ENCODE measurements around the gene CHKA. TPM values are rescaled to one million over a fixed set of nuclear protein-coding genes. Genes with fewer than 3 reads are reported as not detected.
A peak's percentile ranks its signal among the peaks of the same experiment; 100 is the strongest.

The CHKA gene
- total and polyA plus RNA-seq, 9 of the 15 experiments (the other 6 are each of a cell fraction or from before 2014, with no cell fraction given) = 3.6 to 37.0 (median 30.2) TPM

- TF ChIP-seq, protein P1, sequence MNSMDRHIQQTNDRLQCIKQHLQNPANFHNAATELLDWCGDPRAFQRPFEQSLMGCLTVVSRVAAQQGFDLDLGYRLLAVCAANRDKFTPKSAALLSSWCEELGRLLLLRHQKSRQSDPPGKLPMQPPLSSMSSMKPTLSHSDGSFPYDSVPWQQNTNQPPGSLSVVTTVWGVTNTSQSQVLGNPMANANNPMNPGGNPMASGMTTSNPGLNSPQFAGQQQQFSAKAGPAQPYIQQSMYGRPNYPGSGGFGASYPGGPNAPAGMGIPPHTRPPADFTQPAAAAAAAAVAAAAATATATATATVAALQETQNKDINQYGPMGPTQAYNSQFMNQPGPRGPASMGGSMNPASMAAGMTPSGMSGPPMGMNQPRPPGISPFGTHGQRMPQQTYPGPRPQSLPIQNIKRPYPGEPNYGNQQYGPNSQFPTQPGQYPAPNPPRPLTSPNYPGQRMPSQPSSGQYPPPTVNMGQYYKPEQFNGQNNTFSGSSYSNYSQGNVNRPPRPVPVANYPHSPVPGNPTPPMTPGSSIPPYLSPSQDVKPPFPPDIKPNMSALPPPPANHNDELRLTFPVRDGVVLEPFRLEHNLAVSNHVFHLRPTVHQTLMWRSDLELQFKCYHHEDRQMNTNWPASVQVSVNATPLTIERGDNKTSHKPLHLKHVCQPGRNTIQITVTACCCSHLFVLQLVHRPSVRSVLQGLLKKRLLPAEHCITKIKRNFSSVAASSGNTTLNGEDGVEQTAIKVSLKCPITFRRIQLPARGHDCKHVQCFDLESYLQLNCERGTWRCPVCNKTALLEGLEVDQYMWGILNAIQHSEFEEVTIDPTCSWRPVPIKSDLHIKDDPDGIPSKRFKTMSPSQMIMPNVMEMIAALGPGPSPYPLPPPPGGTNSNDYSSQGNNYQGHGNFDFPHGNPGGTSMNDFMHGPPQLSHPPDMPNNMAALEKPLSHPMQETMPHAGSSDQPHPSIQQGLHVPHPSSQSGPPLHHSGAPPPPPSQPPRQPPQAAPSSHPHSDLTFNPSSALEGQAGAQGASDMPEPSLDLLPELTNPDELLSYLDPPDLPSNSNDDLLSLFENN (IDR thresholded peaks at IDR 0.05; ENCODE audit: low read depth in 2 of 2, low read length in 2 of 2) = no peak
- TF ChIP-seq, protein P2, sequence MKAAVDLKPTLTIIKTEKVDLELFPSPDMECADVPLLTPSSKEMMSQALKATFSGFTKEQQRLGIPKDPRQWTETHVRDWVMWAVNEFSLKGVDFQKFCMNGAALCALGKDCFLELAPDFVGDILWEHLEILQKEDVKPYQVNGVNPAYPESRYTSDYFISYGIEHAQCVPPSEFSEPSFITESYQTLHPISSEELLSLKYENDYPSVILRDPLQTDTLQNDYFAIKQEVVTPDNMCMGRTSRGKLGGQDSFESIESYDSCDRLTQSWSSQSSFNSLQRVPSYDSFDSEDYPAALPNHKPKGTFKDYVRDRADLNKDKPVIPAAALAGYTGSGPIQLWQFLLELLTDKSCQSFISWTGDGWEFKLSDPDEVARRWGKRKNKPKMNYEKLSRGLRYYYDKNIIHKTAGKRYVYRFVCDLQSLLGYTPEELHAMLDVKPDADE (conservative IDR thresholded peaks at IDR 0.05; ENCODE audit: control insufficient read depth, low read depth, low read length) = peak; percentile 78; the same call in 1 of the 2 replicates
- TF ChIP-seq, protein P3, sequence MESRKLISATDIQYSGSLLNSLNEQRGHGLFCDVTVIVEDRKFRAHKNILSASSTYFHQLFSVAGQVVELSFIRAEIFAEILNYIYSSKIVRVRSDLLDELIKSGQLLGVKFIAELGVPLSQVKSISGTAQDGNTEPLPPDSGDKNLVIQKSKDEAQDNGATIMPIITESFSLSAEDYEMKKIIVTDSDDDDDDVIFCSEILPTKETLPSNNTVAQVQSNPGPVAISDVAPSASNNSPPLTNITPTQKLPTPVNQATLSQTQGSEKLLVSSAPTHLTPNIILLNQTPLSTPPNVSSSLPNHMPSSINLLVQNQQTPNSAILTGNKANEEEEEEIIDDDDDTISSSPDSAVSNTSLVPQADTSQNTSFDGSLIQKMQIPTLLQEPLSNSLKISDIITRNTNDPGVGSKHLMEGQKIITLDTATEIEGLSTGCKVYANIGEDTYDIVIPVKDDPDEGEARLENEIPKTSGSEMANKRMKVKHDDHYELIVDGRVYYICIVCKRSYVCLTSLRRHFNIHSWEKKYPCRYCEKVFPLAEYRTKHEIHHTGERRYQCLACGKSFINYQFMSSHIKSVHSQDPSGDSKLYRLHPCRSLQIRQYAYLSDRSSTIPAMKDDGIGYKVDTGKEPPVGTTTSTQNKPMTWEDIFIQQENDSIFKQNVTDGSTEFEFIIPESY (CRISPR knock-in tag; IDR thresholded peaks at IDR 0.05) = peak; percentile 59
- TF ChIP-seq, protein P4, sequence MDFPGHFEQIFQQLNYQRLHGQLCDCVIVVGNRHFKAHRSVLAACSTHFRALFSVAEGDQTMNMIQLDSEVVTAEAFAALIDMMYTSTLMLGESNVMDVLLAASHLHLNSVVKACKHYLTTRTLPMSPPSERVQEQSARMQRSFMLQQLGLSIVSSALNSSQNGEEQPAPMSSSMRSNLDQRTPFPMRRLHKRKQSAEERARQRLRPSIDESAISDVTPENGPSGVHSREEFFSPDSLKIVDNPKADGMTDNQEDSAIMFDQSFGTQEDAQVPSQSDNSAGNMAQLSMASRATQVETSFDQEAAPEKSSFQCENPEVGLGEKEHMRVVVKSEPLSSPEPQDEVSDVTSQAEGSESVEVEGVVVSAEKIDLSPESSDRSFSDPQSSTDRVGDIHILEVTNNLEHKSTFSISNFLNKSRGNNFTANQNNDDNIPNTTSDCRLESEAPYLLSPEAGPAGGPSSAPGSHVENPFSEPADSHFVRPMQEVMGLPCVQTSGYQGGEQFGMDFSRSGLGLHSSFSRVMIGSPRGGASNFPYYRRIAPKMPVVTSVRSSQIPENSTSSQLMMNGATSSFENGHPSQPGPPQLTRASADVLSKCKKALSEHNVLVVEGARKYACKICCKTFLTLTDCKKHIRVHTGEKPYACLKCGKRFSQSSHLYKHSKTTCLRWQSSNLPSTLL (IDR thresholded peaks at IDR 0.05) = 0 out of 2 replicates have a peak, but pooled peaks have one; percentile 16
- no peak for TF ChIP-seq RBM17 (IDR thresholded peaks at IDR 0.05; ENCODE audit: borderline replicate concordance, low read depth, low read length)
- TF ChIP-seq SMARCE1 (IDR thresholded peaks at IDR 0.05) = peak; percentile 86
- no peak for TF ChIP-seq NFE2L1 (tag; IDR thresholded peaks at IDR 0.05; ENCODE audit: borderline replicate concordance, low read depth)
- TF ChIP-seq PHF21A (IDR thresholded peaks at IDR 0.05; ENCODE audit: borderline replicate concordance, low read depth) = peak; percentile 58; the same call in 1 of the 2 replicates
- TF ChIP-seq YY1 (IDR thresholded peaks at IDR 0.05; ENCODE audit: borderline replicate concordance in 1 of 3, control insufficient read depth in 1 of 3, extremely low read depth in 1 of 3, insufficient read depth in 3 of 3, insufficient read length in 1 of 3, insufficient replicate concordance in 2 of 3, low read depth in 1 of 3, low read length in 2 of 3) = peak in 1 of 3 experiments; percentile 22
- TF ChIP-seq, protein P5, sequence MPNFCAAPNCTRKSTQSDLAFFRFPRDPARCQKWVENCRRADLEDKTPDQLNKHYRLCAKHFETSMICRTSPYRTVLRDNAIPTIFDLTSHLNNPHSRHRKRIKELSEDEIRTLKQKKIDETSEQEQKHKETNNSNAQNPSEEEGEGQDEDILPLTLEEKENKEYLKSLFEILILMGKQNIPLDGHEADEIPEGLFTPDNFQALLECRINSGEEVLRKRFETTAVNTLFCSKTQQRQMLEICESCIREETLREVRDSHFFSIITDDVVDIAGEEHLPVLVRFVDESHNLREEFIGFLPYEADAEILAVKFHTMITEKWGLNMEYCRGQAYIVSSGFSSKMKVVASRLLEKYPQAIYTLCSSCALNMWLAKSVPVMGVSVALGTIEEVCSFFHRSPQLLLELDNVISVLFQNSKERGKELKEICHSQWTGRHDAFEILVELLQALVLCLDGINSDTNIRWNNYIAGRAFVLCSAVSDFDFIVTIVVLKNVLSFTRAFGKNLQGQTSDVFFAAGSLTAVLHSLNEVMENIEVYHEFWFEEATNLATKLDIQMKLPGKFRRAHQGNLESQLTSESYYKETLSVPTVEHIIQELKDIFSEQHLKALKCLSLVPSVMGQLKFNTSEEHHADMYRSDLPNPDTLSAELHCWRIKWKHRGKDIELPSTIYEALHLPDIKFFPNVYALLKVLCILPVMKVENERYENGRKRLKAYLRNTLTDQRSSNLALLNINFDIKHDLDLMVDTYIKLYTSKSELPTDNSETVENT (CRISPR knock-in tag; IDR thresholded peaks at IDR 0.05) = peak; percentile 62; the same call in 1 of the 2 replicates
- peak; percentile 5 for TF ChIP-seq ZFP36 (IDR thresholded peaks at IDR 0.05; ENCODE audit: low read depth, low read length, partially characterized antibody)
- no peak for TF ChIP-seq ADNP (tag; IDR thresholded peaks at IDR 0.05)
- TF ChIP-seq SMARCA4 (IDR thresholded peaks at IDR 0.05) = peak; percentile 58
Observed at GRCh38 chr11:68043349-68044144, 77.6 kb downstream of the CHKA start (continued).
